NCI-H82 treated with DMSO at 0.1 percent for 48 hours (cell line): ENCODE data around the gene PARP12.

Experiments
- DNase-seq: peaks from one replicate; lab custom pipeline; 2025; ENCODE audit not compliant: unreplicated experiment; lab: John Stamatoyannopoulos, UW

PARP12 gene

GRCh38 chr7:140035400-140036223 is 27.1 kb downstream of the PARP12 start:
- DNase-seq: no peak

- DNase-seq: no peak
Measured at GRCh38 chr7:140034421-140034820, 28.3 kb downstream of the PARP12 start.

GRCh38 chr7:140033779-140034363 is 28.9 kb downstream of the PARP12 start:
- no peak for DNase-seq

DNA sequence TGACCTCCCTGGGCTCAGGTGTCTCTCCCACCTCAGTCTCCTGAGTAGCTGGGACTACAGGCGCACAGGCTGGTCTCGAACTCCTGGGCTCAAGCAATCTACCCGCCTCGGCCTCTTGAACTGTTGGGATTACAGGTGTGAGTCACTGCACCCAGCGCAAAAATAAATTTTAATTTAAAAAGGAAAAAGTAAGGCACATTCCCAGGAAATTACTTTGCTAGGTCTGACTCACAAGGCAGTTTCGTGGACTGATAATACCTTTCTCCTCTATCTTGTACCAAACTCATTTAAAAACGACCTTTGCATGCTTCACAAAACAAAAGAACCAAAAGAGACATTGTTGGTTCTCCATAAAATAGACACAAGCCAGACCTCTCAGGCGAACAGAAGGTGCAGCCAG is 29.7 kb downstream of the PARP12 start:
- DNase-seq: no peak

GRCh38 chr7:140031364-140031763 is 31.4 kb downstream of the PARP12 start:
- DNase-seq: no peak

DNA sequence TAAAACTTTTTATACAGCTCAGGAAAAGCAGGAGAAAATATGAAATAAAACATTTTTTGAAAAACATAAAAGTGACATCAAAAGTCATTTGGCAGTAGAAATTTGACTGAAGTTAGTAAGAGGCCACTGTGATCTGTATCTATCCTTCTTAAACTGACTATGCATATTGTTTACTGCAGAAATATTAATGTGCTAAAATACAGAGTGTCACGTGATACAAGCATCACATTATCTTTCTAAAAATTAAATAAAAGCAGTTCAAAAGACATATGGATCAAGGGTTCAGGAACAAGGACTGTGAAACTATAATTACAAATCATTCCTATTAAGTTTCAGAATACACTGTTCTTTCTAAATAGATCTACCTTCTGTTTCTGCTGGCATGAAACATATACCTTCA is 33.7 kb downstream of the PARP12 start:
- no peak for DNase-seq

DNA sequence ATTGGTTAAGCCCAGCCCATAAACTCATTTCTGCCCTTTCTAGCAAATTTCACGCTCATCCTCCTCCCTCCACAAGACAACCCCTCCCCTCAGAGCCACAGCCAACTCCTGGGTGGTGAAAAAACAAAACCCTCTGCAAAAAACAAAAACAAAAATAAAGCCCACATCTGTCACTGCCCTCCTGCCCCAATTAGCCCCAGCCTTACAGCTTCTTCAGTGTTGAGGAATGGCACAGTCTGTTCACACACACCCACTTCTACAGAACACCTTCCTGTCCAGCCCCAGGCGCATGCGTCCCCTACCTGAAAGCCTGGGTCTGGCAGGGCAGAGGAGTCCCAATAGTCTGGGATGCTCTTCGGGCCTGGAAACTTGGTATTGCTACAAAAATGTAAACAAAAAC is 34.4 kb downstream of the PARP12 start:
- DNase-seq: no peak

GRCh38 chr7:140027858-140028257 is 34.9 kb downstream of the PARP12 start:
- DNase-seq: no peak

DNA sequence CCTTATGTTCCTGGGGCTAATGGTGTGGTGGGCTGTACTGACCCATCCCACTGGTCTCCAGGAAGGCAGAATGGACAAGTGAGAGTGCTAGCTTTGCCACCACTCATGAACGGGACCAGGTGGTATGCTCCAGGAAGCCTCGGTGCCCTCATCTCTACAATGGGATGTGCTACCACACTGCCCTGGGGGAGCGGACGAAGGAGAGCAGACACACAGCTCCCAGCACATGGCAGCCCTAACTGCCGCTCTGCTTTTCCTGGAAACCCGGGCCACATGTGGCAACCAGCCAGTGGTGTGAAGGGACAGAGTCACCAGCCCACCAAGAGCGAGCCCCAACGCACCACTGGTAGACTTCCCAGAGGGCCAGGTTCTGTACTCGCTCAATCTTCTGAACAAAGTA is 35.8 kb downstream of the PARP12 start:
- DNase-seq: no peak

GRCh38 chr7:140025814-140026433 is 36.8 kb downstream of the PARP12 start:
- no peak for DNase-seq

DNA sequence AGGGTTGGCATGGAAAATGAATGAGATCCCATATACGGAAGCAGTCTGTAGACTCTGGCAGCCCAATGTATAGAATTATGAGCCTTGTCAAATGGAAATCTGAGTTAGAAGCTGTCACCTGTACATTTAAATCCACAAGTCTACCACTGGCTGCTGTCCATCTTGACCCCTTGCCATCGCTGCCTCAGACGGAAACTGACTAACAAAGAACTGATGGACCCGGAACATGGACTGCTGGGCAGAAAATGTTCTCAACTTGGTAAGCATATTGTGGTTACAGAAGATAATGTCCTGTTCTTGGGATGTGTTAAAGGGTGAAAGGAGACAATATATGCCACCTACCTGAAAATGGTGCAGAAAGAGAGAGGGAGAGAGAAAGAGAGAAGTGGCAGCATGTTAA is 37.5 kb downstream of the PARP12 start:
- DNase-seq: no peak

- no peak for DNase-seq
Measured at GRCh38 chr7:140024585-140024984, 38.2 kb downstream of the PARP12 start.

DNA sequence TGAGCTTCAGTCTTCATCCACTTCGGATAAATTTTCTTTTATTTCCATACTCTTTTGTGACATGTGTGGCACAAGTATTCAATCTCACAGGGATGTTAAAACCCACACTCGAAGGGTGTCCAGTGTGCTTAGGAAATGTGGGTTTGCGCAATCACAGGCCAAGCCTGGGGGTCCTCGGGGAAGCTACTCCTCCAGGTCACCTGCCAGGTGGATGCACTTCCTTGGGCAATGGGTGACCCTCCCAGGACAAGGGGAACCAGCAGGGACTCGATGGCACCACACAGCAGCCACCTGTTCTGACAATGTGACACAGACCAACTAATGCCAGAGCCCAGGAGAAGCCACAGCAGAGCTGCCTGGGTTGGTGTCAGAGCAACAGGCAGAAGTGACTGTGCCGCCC is 39.0 kb downstream of the PARP12 start:
- no peak for DNase-seq

- no peak for DNase-seq
Measured at GRCh38 chr7:140022582-140023211, 40.1 kb downstream of the PARP12 start.

DNA sequence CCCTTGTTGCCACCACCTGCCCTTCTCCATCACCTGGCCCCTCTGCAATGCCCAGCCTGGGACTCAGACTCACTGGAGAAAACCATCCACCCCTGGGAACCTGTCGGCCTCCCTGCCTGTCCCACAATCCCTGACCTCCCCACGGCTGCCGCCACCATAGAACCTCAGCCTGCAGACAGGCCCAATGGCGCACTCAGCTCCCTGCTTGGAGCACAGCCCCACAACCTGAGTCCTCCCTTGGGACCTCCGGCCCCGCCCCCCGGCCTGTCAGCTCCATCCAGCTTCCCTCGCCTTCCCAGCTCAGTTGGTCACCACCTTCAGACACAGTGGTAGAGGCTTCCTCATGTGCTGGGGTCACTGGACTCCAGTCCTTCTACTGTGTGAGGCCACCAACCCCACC is 41.1 kb downstream of the PARP12 start:
- DNase-seq: no peak

GRCh38 chr7:140019606-140020005 is 43.1 kb downstream of the PARP12 start:
- DNase-seq: no peak

DNA sequence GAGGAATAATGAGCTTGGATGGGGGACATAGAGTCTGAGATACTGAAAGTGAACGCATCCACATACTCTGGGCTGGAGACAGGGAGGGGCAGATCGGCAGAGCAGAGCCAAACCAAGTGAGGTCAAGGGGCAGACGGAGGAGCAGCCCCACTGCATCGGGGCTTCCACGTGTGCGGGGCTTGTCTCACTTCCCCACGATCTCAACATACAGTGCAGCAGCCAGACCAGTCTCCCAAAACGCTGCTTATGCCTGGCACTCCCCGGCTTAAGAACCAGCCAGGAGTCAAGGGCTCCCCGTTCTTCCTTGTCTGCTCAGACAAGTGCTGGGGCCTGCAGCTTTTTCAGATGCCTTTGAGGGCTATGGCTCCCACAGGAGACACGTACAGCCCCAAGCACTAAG is 43.6 kb downstream of the PARP12 start:
- DNase-seq: no peak

DNA sequence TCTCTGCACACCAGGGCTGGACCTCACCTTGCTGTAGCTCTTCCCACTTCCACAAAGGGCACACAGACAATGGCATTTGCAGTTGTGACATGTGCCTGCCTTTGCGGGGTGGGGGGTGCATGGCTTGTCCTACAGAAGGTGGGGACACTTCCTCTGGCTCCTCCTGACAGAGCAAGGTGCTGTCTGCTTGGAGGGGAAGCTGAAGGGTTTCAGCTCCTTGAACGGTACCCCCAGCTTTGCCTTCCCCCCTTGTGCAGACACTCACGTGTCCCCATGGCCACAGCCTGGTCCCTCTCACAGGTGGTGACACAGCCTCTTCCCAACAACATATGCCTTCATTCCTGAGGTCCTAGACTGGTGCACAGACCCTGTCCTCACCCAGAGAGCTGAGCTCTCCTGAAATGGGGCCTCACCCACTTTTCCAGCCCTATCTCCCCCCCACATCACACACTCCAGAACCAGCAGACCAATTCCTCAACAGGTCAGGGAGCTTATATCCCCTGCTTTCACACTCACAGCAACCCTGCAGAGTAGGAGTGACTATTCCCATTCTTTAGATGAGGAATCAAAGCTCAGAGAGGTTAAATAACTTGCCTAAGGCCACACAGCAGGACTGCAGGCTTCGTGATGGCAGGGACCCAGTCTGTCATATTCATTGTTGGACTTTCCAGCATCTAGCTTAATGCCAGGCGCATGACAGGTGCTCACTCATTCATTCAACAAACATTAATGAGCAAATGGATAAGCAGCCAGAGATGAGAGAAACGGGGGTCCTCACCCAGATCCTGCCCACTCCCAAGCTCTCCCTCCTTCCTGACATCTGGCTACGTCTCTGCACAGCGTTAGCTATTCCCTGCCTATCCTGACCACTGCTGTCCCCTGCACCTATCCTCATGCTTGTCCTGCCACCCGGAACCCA is 44.4 kb downstream of the PARP12 start:
- DNase-seq: no peak

DNA sequence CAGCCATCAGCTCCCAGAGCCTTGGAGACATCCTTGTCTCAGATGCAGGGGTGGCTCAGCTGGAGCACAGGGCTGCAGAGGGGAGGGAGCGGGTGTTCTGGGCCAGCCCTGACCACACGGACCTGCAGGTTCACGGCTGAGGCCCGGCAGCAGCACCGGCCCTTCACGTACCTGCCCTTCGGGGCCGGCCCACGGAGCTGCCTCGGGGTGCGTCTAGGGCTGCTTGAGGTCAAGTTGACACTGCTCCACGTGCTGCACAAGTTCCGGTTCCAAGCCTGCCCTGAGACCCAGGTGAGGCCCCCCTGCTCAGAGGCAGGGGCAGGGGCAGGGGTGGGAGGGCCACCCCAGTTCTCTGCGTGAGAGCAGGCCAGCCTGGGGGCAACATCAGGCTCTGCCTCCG is 45.2 kb downstream of the PARP12 start:
- no peak for DNase-seq

DNA sequence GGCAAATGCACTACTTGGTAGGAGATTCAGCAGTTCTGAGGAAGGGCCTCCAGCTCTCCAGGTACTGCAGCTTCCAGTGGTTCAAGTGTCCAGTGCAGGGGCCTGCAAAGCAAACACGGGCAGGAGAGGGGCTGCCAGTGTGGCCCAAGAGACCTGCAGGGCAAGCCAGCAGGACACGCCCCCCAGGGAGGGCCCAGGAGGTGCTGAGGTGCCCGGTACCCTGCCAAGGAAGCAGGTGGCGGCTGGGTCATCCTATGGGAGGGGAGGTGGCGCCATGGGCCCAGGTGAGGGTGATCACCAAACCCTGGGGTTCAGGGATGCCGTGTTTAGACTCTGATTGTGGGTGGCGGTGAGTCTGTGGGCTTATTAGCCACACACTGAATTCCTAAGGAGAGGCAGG is 45.7 kb downstream of the PARP12 start:
- DNase-seq: no peak

DNA sequence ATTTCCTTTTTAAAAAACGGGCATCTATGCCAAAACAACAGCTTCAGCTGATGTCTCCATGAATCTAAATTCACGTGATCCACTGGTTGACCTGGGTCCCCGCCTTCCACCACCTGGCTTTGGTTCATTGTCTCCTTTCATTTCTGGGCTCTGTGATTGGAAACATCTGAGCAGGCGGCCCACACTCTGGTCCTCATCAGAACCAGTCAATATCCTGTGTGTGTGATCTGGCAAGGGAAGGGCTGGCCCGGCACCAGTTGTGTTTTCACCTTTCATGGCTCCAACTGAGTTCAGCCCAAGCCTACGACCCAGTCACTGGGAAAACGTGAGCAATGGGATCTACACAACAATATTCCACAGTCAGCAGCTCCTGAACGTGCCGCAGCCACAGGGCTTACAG is 46.2 kb downstream of the PARP12 start:
- no peak for DNase-seq
